Effector memory CD8-positive, alpha-beta T cell (primary cell): ENCODE measurements around the gene POMT2.
"Not testable (repeated sequence)": the region's sequence is repeated elsewhere in the genome, so short reads cannot be mapped to it uniquely, and the experiment has no call there.

Source experiments
- ATAC-seq: fragments of 150-1000 bp; cut with Tn5 transposase; replicated peaks from 2 replicates; pipeline ENCODE4 v1.10.0; 2021; ENCODE audit warnings: mild to moderate bottlenecking, moderate library complexity
- DNase-seq, 3 experiments: peaks; one replicate each; pipeline ENCODE4 v3.0.0; 2021
- H3K27ac Mint-ChIP-seq, 2 donors: one replicate each; pipeline ENCODE4 v1.8.0; 2022; ENCODE audit warnings: mild to moderate bottlenecking in 2 of 2, mixed read lengths in 2 of 2, moderate library complexity in 2 of 2
- H3K27me3 Mint-ChIP-seq, 2 donors: one replicate each; pipeline ENCODE4 v1.8.0; 2022; ENCODE audit warnings: mixed read lengths in 2 of 2
- H3K36me3 Mint-ChIP-seq: one replicate; pipeline ENCODE4 v1.8.0; 2022; ENCODE audit warnings: mild to moderate bottlenecking, moderate library complexity, mixed read lengths; ENCODE audit not compliant: insufficient read depth
- H3K4me1 Mint-ChIP-seq, 2 donors: one replicate each; pipeline ENCODE4 v1.8.0; 2022; ENCODE audit warnings: low read depth in 2 of 2, mixed read lengths in 2 of 2
- H3K4me3 Mint-ChIP-seq, 2 donors: one replicate each; pipeline ENCODE4 v1.8.0; 2022; ENCODE audit warnings: mild to moderate bottlenecking in 2 of 2, mixed read lengths in 2 of 2, moderate library complexity in 2 of 2
- H3K9me3 Mint-ChIP-seq, 2 donors: one replicate each; pipeline ENCODE4 v1.8.0; 2022; ENCODE audit warnings: mixed read lengths in 2 of 2

POMT2 gene

GRCh38 chr14:77340389-77340788 lies 19.7 kb upstream of the POMT2 start:
- DNase-seq, result no peak
- H3K4me3 Mint-ChIP-seq, result no peak overlapping the region
- no peaks in the 10 kb centered on the region for H3K27me3 Mint-ChIP-seq
- no peaks in the 10 kb centered on the region for H3K9me3 Mint-ChIP-seq
- peaks cover 4% of the 10 kb centered on the region for H3K36me3 Mint-ChIP-seq
- no peak overlapping the region for H3K27ac Mint-ChIP-seq
- ATAC-seq, result no peak
- no peaks in the 10 kb centered on the region for H3K4me1 Mint-ChIP-seq

GRCh38 chr14:77339407-77339806 lies 18.7 kb upstream of the POMT2 start:
- DNase-seq, result no peak
- Mint-ChIP-seq H3K27ac (no peak overlapping the region), H3K9me3 (no peaks in the 10 kb centered on the region), H3K4me1 (no peaks in the 10 kb centered on the region), H3K36me3 (peaks cover 4% of the 10 kb centered on the region), H3K27me3 (no peaks in the 10 kb centered on the region), H3K4me3 (no peak overlapping the region)
- ATAC-seq, result no peak

- DNase-seq, result no peak
- no peaks in the 10 kb centered on the region for H3K9me3 Mint-ChIP-seq
- H3K4me1 Mint-ChIP-seq, result no peaks in the 10 kb centered on the region
- no peak for ATAC-seq
- peaks cover 4% of the 10 kb centered on the region for H3K36me3 Mint-ChIP-seq
- no peak overlapping the region for H3K27ac Mint-ChIP-seq
- no peak overlapping the region for H3K4me3 Mint-ChIP-seq
- H3K27me3 Mint-ChIP-seq, result no peaks in the 10 kb centered on the region
Observed at GRCh38 chr14:77338302-77338701, 17.6 kb upstream of the POMT2 start.

GRCh38 chr14:77337880-77338279 lies 17.2 kb upstream of the POMT2 start:
- ATAC-seq (no peak), DNase-seq (no peak)
- no peaks in the 10 kb centered on the region for H3K9me3 Mint-ChIP-seq
- H3K4me3 Mint-ChIP-seq, result no peak overlapping the region
- H3K27me3 Mint-ChIP-seq, result no peaks in the 10 kb centered on the region
- H3K4me1 Mint-ChIP-seq, result no peaks in the 10 kb centered on the region
- peaks cover 4% of the 10 kb centered on the region for H3K36me3 Mint-ChIP-seq
- no peak overlapping the region for H3K27ac Mint-ChIP-seq

GRCh38 chr14:77337255-77337654 lies 16.6 kb upstream of the POMT2 start:
- H3K36me3 Mint-ChIP-seq, DNase-seq, H3K4me3 Mint-ChIP-seq, H3K4me1 Mint-ChIP-seq, H3K27me3 Mint-ChIP-seq, H3K9me3 Mint-ChIP-seq, ATAC-seq, H3K27ac Mint-ChIP-seq: not testable (repeated sequence)

- Mint-ChIP-seq H3K36me3 (no peaks in the 10 kb centered on the region), H3K27ac (no peak overlapping the region), H3K27me3 (no peaks in the 10 kb centered on the region), H3K4me1 (no peaks in the 10 kb centered on the region), H3K4me3 (no peak overlapping the region), H3K9me3 (no peaks in the 10 kb centered on the region)
- ATAC-seq, result no peak
- no peak for DNase-seq
Observed at GRCh38 chr14:77335576-77335975, 14.9 kb upstream of the POMT2 start.

- Mint-ChIP-seq H3K4me1 (peaks cover 0 to 2% of the 10 kb centered on the region in 2 donors), H3K4me3 (no peak overlapping the region), H3K9me3 (no peaks in the 10 kb centered on the region), H3K36me3 (no peaks in the 10 kb centered on the region), H3K27me3 (no peaks in the 10 kb centered on the region), H3K27ac (no peak overlapping the region)
- no peak for ATAC-seq
- no peak for DNase-seq
Observed at GRCh38 chr14:77329872-77330271, 9.2 kb upstream of the POMT2 start.

GRCh38 chr14:77327111-77327510 lies 6.4 kb upstream of the POMT2 start:
- Mint-ChIP-seq H3K9me3 (no peaks in the 10 kb centered on the region), H3K4me3 (no peak overlapping the region), H3K27me3 (no peaks in the 10 kb centered on the region), H3K36me3 (no peaks in the 10 kb centered on the region), H3K27ac (peak overlapping the region in 1 of 2 donors; percentile 72), H3K4me1 (peaks cover 2 to 6% of the 10 kb centered on the region in 2 donors)
- no peak for DNase-seq
- no peak for ATAC-seq

GRCh38 chr14:77325746-77326094 lies 5.0 kb upstream of the POMT2 start:
- Mint-ChIP-seq H3K4me3 (no peak overlapping the region), H3K27ac (peak overlapping the region in 1 of 2 donors; percentile 64), H3K36me3 (peaks cover 11% of the 10 kb centered on the region), H3K4me1 (peaks cover 7 to 11% of the 10 kb centered on the region in 2 donors), H3K27me3 (no peaks in the 10 kb centered on the region), H3K9me3 (no peaks in the 10 kb centered on the region)
- ATAC-seq (no peak), DNase-seq (no peak)

- ATAC-seq (no peak), DNase-seq (no peak)
- Mint-ChIP-seq H3K36me3 (peaks cover 15% of the 10 kb centered on the region), H3K27me3 (no peaks in the 10 kb centered on the region), H3K27ac (no peak overlapping the region), H3K4me1 (peaks cover 8 to 12% of the 10 kb centered on the region in 2 donors), H3K9me3 (no peaks in the 10 kb centered on the region), H3K4me3 (no peak overlapping the region)
Observed at GRCh38 chr14:77324816-77325745, 4.4 kb upstream of the POMT2 start.

- Mint-ChIP-seq H3K27ac (no peak overlapping the region), H3K4me1 (peaks cover 11 to 15% of the 10 kb centered on the region in 2 donors), H3K9me3 (no peaks in the 10 kb centered on the region), H3K36me3 (peaks cover 16% of the 10 kb centered on the region), H3K4me3 (no peak overlapping the region), H3K27me3 (no peaks in the 10 kb centered on the region)
- DNase-seq (no peak), ATAC-seq (no peak)
Observed at GRCh38 chr14:77324289-77324688, 3.6 kb upstream of the POMT2 start.

GRCh38 chr14:77323571-77323970 lies 2.9 kb upstream of the POMT2 start:
- peaks cover 11 to 15% of the 10 kb centered on the region in 2 donors for H3K4me1 Mint-ChIP-seq

GRCh38 chr14:77322951-77323350 lies 2.3 kb upstream of the POMT2 start:
- H3K36me3 Mint-ChIP-seq, result peaks cover 16% of the 10 kb centered on the region
- H3K4me3 Mint-ChIP-seq, result peak overlapping the region in 1 of 2 donors; percentile 93
- H3K4me1 Mint-ChIP-seq, result peaks cover 11 to 15% of the 10 kb centered on the region in 2 donors
- H3K27ac Mint-ChIP-seq, result no peak overlapping the region
- H3K27me3 Mint-ChIP-seq, result no peaks in the 10 kb centered on the region
- ATAC-seq, result no peak
- no peaks in the 10 kb centered on the region for H3K9me3 Mint-ChIP-seq
- DNase-seq, result no peak

More at GRCh38 chr14:77323571-77323970, 2.9 kb upstream of the POMT2 start:
- H3K27ac Mint-ChIP-seq, result no peak overlapping the region
- DNase-seq, result no peak
- ATAC-seq, result no peak
- H3K9me3 Mint-ChIP-seq, result no peaks in the 10 kb centered on the region
- H3K36me3 Mint-ChIP-seq, result peaks cover 16% of the 10 kb centered on the region
- no peak overlapping the region for H3K4me3 Mint-ChIP-seq
- no peaks in the 10 kb centered on the region for H3K27me3 Mint-ChIP-seq

- Mint-ChIP-seq H3K9me3 (no peaks in the 10 kb centered on the region), H3K27ac (peak overlapping the region; percentile 93 to 97), H3K4me1 (peaks cover 11 to 15% of the 10 kb centered on the region in 2 donors), H3K36me3 (peaks cover 16% of the 10 kb centered on the region), H3K27me3 (no peaks in the 10 kb centered on the region), H3K4me3 (peak overlapping the region; percentile 88 to 93)
- ATAC-seq, result no peak
- DNase-seq, result no peak
Observed at GRCh38 chr14:77322250-77322902, 1.7 kb upstream of the POMT2 start.
